ENCODE data around the gene SLC16A12. TPM values are rescaled to one million over a fixed set of nuclear protein-coding genes. Genes with fewer than 3 reads are reported as not detected.

The SLC16A12 gene
- total and polyA plus RNA-seq, 2 of the 8 experiments (the other 6 are each of a cell fraction or from before 2014, with no cell fraction given): 1.6 to 1.9 TPM

DNA sequence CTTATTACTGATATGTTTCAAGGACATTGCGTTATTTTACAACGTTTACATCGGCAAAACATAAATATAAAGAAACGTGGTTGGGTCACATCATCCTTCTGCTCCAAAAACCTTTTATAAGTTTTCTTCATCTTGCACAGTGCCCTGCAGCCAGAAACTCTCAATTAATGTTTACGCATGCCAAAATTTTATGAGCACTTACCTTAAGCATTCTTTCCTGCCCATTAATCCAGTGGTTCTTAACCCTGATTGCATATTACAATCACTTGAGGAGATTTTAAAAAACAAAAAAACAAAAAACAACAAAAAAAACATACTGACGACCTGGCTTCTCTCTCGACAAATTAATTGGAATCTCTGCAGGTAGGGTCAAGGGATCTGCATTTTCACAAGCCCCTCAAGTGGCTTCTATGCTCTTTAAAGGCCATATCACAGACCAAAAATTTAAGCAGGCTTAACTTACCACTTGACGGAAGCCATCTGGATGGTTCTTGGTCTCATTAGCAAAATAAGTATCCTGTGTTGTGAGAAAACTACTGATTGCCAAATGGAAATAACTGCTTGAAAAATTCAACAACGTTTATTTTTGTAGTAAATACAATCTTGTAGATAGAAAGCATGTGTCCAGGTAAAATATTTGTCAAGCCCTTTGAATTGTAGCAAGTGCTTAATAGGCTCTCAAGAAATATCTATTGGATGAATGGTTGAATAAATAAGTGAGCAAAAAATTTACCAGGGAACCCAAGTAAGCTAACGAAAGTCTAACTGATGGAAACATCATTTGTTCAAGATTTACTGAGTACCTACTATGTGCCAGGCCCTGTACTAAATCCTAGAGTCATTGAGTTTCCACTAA is 30.9 kb upstream of the SLC16A12 start:
- TF ChIP-seq KDM1A (IDR thresholded peaks at IDR 0.05; ENCODE audit: borderline replicate concordance, low read length) (no peak), SP2 (IDR thresholded peaks at IDR 0.05; ENCODE audit: low read length) (no peak), SP1 (IDR thresholded peaks at IDR 0.05; ENCODE audit: low read depth, low read length) (no peak), BRCA1 (IDR thresholded peaks at IDR 0.05; ENCODE audit: low read depth, low read length) (no peak), RNF2 (IDR thresholded peaks at IDR 0.05; ENCODE audit: borderline replicate concordance, low read depth, low read length, missing control alignments, poor library complexity, severe bottlenecking) (no peak)
- TF ChIP-seq, protein P1, sequence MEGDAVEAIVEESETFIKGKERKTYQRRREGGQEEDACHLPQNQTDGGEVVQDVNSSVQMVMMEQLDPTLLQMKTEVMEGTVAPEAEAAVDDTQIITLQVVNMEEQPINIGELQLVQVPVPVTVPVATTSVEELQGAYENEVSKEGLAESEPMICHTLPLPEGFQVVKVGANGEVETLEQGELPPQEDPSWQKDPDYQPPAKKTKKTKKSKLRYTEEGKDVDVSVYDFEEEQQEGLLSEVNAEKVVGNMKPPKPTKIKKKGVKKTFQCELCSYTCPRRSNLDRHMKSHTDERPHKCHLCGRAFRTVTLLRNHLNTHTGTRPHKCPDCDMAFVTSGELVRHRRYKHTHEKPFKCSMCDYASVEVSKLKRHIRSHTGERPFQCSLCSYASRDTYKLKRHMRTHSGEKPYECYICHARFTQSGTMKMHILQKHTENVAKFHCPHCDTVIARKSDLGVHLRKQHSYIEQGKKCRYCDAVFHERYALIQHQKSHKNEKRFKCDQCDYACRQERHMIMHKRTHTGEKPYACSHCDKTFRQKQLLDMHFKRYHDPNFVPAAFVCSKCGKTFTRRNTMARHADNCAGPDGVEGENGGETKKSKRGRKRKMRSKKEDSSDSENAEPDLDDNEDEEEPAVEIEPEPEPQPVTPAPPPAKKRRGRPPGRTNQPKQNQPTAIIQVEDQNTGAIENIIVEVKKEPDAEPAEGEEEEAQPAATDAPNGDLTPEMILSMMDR (IDR thresholded peaks at IDR 0.05; ENCODE audit: control extremely low read depth in 1 of 3, insufficient read depth in 1 of 3, low read depth in 1 of 3, low read length in 3 of 3): no peak
- H2BK12ac ChIP-seq (ENCODE audit: low read depth, low read length): no peak overlapping the region
- H4K20me1 ChIP-seq (replicated peaks in 1 of 2; ENCODE audit: control insufficient read depth in 1 of 2, insufficient read depth in 2 of 2, low read length in 2 of 2): no peaks in the 10 kb centered on the region
- peaks cover 0 to 14% (median 5%) of the 10 kb centered on the region in 4 experiments; a peak in 3 of 7 replicates for H3K4me1 ChIP-seq (replicated peaks in 1 of 4; ENCODE audit: control insufficient read depth in 3 of 4, insufficient read depth in 4 of 4, low read length in 3 of 4)
- no peaks in the 10 kb centered on the region for H3K36me3 ChIP-seq (ENCODE audit: control insufficient read depth in 2 of 4, insufficient read depth in 4 of 4, low read length in 3 of 4)
- H3K4me3 ChIP-seq (ENCODE audit: extremely low read depth in 1 of 4, insufficient read depth in 2 of 4, low read depth in 3 of 4, low read length in 4 of 4): no peak overlapping the region
- no peak overlapping the region for H2AFZ ChIP-seq (ENCODE audit: low read length)
- no peaks in the 10 kb centered on the region for H3K23me2 ChIP-seq (ENCODE audit: low read depth, low read length)
- no peak overlapping the region for H3K4me2 ChIP-seq (ENCODE audit: insufficient read depth in 1 of 2, low read depth in 2 of 2, low read length in 2 of 2)
- H4K5ac ChIP-seq (ENCODE audit: insufficient read length, low read depth, low read length): no peak overlapping the region
- no peak overlapping the region for H2BK120ac ChIP-seq (replicated peaks; ENCODE audit: low read depth, low read length)
- peak; percentile 28 for FAIRE-seq
- H3K14ac ChIP-seq (ENCODE audit: insufficient read length): no peak overlapping the region
- no peak overlapping the region for H3K18ac ChIP-seq (ENCODE audit: extremely low read depth, low read length)
- no peak overlapping the region for H4K91ac ChIP-seq (replicated peaks; ENCODE audit: insufficient read length, low read length)
- 85% methylated on average over 10 of the region's 10 CpGs; no CpG with 5 or more reads in 1 of the 2 experiments for WGBS, 2 experiments (ENCODE audit: extremely low coverage in 1 of 2, insufficient coverage in 1 of 2, insufficient read length in 1 of 2, insufficient replicate concordance in 2 of 2, low coverage in 1 of 2, low lambda C conversion rate in 2 of 2, missing lambda C conversion rate in 1 of 2)
- POLR2A ChIA-PET (ENCODE audit: partially characterized antibody): no interaction called here
- no peak overlapping the region for H3K9ac ChIP-seq (replicated peaks in 1 of 4; ENCODE audit: extremely low read depth in 1 of 4, low read depth in 3 of 4, low read length in 3 of 4)
- CTCF ChIA-PET (ENCODE audit: partially characterized antibody): interaction anchor here (0.6 to 2.4 kb wide), 6 partner anchors 7 to 597 kb away, joined by 3 to 8 read pairs (median 3); no protein-coding TSS in a partner anchor
- H3K4ac ChIP-seq (replicated peaks; ENCODE audit: insufficient read length, low read depth, low read length): no peak overlapping the region
- H2AK5ac ChIP-seq (ENCODE audit: low read depth, low read length): no peak overlapping the region
- H3K23ac ChIP-seq (ENCODE audit: insufficient read length): no peak overlapping the region
- H3K27ac ChIP-seq (ENCODE audit: low read depth, low read length): no peak overlapping the region
- no peak overlapping the region for H3K56ac ChIP-seq (replicated peaks; ENCODE audit: insufficient read length, low read depth, low read length)
- no peak overlapping the region for H4K8ac ChIP-seq (ENCODE audit: extremely low read depth, insufficient read depth, low read length)
- H2BK15ac ChIP-seq (ENCODE audit: low read length): no peak overlapping the region
- H3K27me3 ChIP-seq (replicated peaks in 1 of 4; ENCODE audit: control insufficient read depth in 3 of 4, extremely low read depth in 1 of 4, insufficient read depth in 3 of 4, low read length in 3 of 4): no peaks in the 10 kb centered on the region
- no peaks in the 10 kb centered on the region for H3K79me2 ChIP-seq (ENCODE audit: control insufficient read depth in 1 of 2, insufficient read depth in 2 of 2, low read length in 2 of 2)
- H2BK5ac ChIP-seq (ENCODE audit: low read depth, low read length): no peak overlapping the region
- H3K79me1 ChIP-seq (ENCODE audit: low read depth, low read length): no peaks in the 10 kb centered on the region
- DNase-seq (ENCODE audit: low read depth in 1 of 2, low spot score in 2 of 2): no peak
- no peaks in the 10 kb centered on the region for H3K9me3 ChIP-seq (ENCODE audit: insufficient read depth in 2 of 2, low read depth in 1 of 2, low read length in 1 of 2)
- no peak overlapping the region for H2BK20ac ChIP-seq (ENCODE audit: low read length)

Data from H1 (cell line).